NCI-H187 (cell line): ENCODE results near the gene OBSL1.
A peak's percentile ranks its signal among the peaks of the same experiment; 100 is the strongest.

Experiments used
- DNase-seq, 2 experiments: peaks; one replicate each; lab custom pipeline; 2025; lab: John Stamatoyannopoulos, UW

OBSL1 gene

GRCh38 chr2:219571311-219572236 lies at the start of gene OBSL1:
OBSL1 (minus strand) TSS chr2:219571539; CDS start chr2:219571232, 307 bp downstream.
- DNase-seq: peak in 1 of 2 experiments; percentile 37

GRCh38 chr2:219620546-219620945 lies 49.2 kb upstream of the OBSL1 start:
- DNase-seq: no peak

GRCh38 chr2:219619235-219619634 lies 47.9 kb upstream of the OBSL1 start:
- no peak for DNase-seq

DNA sequence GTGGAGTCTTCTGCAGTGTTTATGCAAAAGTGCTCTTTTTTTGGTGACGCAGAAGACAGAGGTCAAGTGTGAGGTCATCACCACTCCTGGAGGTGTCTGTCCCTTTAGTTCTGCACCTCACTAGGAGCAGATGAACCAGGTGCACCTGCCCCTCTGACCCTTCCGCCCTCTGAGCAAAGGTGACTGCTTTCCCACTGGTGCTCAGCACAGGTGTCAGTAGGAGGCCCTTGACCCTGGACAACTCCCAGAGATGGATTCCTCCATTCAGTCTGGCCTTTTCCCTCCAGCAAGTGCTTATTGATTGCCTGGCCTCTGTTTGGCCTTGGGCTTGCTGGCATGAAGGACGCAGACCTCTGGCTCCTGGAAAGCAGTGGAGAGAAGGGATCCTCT lies 47.4 kb upstream of the OBSL1 start:
- DNase-seq: no peak

DNA sequence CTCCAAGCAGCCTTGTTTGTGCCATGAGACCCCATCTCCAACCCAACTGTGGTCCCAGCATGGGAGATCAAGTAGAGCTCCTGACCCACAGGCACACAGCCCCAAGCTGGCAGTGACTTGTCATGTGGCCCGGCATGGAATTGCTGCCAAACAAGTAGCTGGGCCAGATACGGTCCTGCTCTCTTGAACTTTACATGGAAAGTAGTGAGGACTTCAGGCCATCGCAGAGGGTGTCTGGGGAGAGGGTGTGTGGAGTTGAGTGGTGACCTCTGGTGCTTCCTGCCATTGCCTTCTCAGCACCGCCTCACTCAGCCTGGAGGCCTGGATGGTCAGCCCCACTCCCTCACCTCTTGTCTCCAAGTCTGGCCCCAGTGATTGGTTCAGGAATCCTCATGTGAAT lies 45.2 kb upstream of the OBSL1 start:
- DNase-seq: no peak

DNA sequence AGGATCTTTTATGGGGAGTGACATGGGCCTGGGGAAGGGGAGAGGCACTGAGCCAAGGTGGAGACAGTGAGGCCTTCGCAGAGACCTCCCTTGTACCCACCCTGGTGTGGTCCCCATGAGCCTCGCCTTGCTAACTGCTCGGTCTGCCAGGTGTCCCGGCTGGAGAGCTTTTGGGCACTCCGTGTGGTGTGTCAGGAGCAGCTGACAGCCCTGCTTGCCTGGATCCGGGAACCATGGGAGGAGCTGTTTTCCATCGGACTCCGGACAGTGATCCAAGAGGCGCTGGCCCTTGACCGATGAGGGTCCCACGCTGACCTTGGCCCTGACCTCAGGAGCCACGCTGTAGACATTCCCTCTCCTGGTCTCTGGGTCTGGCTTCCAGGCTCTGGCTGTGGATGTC lies 44.6 kb upstream of the OBSL1 start:
- no peak for DNase-seq

- DNase-seq: no peak
Measured at GRCh38 chr2:219615036-219615435, 43.7 kb upstream of the OBSL1 start.

- no peak for DNase-seq
Measured at GRCh38 chr2:219614076-219614860, 42.9 kb upstream of the OBSL1 start.

- DNase-seq: no peak
Measured at GRCh38 chr2:219613461-219614070, 42.2 kb upstream of the OBSL1 start.

- no peak for DNase-seq
Measured at GRCh38 chr2:219612577-219613286, 41.4 kb upstream of the OBSL1 start.

- DNase-seq: no peak
Measured at GRCh38 chr2:219611866-219612576, 40.7 kb upstream of the OBSL1 start.

DNA sequence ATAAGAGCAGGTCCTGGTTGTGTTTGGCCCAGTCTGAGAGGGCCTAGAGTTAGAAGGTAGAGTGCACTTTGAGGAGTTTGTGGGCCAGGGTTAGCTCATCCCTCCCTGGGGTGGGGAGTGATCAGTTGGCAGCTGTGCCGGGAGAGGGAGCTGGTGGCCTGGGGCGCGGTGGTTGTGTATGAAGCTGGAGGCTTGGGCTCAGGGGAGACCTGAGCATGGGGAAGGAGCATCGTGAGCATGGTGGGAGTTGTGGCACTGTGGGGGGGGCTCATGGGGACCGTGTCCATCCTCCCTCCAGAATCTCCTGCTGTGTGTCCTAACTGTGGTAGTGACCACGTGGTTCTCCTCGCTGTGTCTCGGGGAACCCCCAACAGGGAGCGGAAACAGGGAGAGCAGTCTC lies 40.0 kb upstream of the OBSL1 start:
- DNase-seq: no peak

DNA sequence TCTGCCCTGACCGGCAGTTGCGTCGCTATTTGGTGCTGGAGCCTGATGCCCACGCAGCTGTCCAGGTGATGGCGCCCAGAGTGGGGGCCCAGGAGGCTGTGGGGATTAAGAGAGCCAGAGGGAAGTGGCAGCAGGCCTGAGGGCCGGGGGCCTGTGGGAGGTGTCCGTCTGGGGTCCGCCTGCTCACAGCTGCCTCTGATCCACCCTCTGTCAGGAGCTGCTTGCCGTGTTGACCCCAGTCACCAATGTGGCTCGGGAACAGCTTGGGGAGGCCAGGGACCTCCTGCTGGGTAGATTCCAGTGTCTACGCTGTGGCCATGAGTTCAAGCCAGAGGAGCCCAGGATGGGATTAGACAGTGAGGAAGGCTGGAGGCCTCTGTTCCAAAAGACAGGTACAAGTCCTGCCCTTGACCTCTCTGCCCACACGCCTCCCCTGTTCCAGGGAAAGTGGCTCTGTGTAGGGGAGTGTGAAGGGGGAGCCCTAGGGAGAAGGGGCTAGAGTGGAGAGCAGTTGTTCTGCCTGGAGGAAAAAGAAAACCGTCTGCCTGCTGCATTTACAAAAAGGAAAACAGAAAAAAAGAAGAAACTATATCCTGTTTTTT lies 37.9 kb upstream of the OBSL1 start:
- no peak for DNase-seq

GRCh38 chr2:219608399-219608964 lies 37.1 kb upstream of the OBSL1 start:
- no peak for DNase-seq

- DNase-seq: no peak
Measured at GRCh38 chr2:219607931-219608330, 36.6 kb upstream of the OBSL1 start.

DNA sequence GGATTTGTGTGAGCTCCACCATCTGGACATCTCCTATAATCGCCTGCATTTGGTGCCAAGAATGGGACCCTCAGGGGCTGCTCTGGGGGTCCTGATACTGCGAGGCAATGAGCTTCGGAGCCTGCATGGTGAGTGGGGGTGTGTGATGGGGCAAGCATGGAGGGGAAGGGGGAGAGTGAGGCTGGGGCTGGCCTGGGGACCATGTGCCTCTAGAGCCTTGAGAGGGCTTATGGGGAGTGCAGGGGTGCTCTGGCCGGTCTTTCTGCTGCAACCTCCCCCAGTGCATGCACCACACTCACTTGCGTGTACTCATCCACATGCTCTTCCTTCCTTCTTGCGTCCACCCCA lies 34.2 kb upstream of the OBSL1 start:
- no peak for DNase-seq

DNA sequence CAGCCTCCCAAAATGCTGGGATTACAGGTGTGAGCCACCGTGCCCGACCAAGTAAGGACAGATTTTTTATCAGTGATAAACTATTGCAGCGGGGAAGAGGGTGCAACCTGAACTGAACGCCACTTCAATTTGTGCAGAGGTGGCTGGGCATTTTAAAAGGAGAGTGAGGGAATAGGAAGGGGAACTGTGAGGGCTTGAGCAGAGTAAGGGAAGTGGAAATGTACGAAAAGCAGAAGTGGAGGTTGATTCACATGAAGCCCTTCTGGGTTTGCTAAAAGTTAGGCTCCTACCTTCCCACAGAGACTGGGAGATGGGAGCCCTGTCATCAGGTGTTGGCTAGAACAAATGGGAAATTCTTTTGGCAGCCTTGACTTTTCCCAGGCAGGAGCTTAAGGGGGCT lies 32.4 kb upstream of the OBSL1 start:
- no peak for DNase-seq

DNA sequence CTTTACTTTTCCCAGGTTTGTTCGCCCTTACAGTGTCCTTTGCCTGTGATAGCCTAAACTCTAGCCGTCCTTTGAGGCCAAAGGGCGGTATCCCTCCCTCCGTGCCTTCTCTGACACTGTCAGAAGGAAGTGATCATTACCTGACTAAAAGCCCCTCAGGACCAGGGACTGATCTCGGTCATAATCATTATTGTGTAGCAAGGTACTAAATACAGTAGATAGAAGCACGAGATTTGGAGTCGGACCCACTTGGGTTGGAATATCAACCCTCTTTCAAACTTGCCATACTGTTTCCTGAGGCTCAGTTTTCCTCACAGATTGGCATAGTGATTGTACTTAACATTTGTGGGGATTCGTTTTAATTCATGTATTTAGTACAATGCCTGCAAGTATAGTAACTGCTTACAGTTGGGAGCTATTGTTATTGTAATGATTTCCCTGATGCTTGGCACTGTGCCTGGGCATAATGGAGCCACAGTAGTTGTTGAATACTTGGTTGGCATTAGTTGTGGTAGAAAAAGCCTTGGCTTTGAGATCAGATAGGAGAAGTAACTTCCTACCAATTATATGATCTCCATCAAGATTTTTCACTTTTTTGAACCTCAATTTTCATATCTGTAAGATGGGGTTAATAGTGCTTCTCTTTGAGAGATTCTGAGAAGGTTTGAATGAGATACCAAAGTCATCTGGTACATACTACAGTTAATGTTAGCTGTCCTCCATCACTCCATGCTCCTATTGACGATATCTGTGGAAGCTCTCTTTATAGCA lies 27.2 kb upstream of the OBSL1 start:
- no peak for DNase-seq

- peak; percentile 80 to 86 for DNase-seq
Measured at GRCh38 chr2:219597552-219598307, 26.4 kb upstream of the OBSL1 start, which contains the start of gene STK11IP. STK11IP (plus strand) TSS chr2:219597857; CDS start chr2:219598120, 263 bp downstream.
